Smooth muscle cell (in vitro differentiated cells): ENCODE data around the gene TNFRSF4. TPM values are rescaled to one million over a fixed set of nuclear protein-coding genes. Genes with fewer than 3 reads are reported as not detected.
"Not testable (repeated sequence)": the region's sequence is repeated elsewhere in the genome, so short reads cannot be mapped to it uniquely, and the experiment has no call there.

Source experiments
- DNase-seq: peaks from one replicate; lab custom pipeline; 2025; ENCODE audit not compliant: unreplicated experiment; lab: John Stamatoyannopoulos, UW
- H2AFZ ChIP-seq: fragments of 200-600 bp; sonication (generic); 2 replicates; pipeline ENCODE4 v1.6.0; 2016; ENCODE audit warnings: antibody characterized with exemption, low read depth, mild to moderate bottlenecking
- H3F3A ChIP-seq: fragments of 200-600 bp; sonication (generic); 2 replicates; pipeline ENCODE4 v1.6.0; 2017; ENCODE audit warnings: antibody characterized with exemption, low read depth
- H3K27ac ChIP-seq: fragments of 200-600 bp; sonication (generic); 2 replicates; pipeline ENCODE4 v1.5.1; 2016; ENCODE audit warnings: low read depth, mild to moderate bottlenecking
- H3K27me3 ChIP-seq: fragments of 200-600 bp; sonication (generic); 2 replicates; pipeline ENCODE4 v1.6.1; 2016; ENCODE audit warnings: low read depth, mild to moderate bottlenecking
- H3K36me3 ChIP-seq: fragments of 200-600 bp; sonication (generic); 2 replicates; pipeline ENCODE4 v1.5.1; 2016; ENCODE audit warnings: low read depth
- H3K4me1 ChIP-seq: fragments of 200-600 bp; sonication (generic); 2 replicates; pipeline ENCODE4 v1.5.1; 2016; ENCODE audit warnings: low read depth
- H3K4me2 ChIP-seq: fragments of 200-600 bp; sonication (generic); 2 replicates; pipeline ENCODE4 v1.6.0; 2016; ENCODE audit warnings: mild to moderate bottlenecking
- H3K4me3 ChIP-seq: fragments of 200-600 bp; sonication (generic); 2 replicates; pipeline ENCODE4 v1.5.1; 2016; ENCODE audit warnings: mild to moderate bottlenecking
- H3K79me2 ChIP-seq: fragments of 200-600 bp; sonication (generic); 2 replicates; pipeline ENCODE4 v1.6.0; 2016; ENCODE audit warnings: low read depth, mild to moderate bottlenecking
- H3K9ac ChIP-seq: fragments of 200-600 bp; sonication (generic); 2 replicates; pipeline ENCODE4 v1.6.0; 2016; ENCODE audit warnings: low read depth
- H3K9me3 ChIP-seq: fragments of 200-600 bp; sonication (generic); replicated peaks from 2 replicates; pipeline ENCODE4 v1.5.1; 2016; ENCODE audit warnings: low read depth
- H4K20me1 ChIP-seq: fragments of 200-600 bp; sonication (generic); 2 replicates; pipeline ENCODE4 v1.6.0; 2016; ENCODE audit warnings: low read depth
- WGBS: methylation state at CpG from one replicate; pipeline ENCODE4 v1.1.7; 2016; ENCODE audit warnings: low lambda C conversion rate; 5-methylcytosine and 5-hydroxymethylcytosine counted together
- polyA plus RNA-seq: library from polyadenylated mRNA; unstranded; fragments of >200 nt; fragmentation: Nextera tagmentation; extraction: Ambion mirVana; gene quantifications from 2 replicates; pipeline ENCODE4 v1.2.1, GENCODE V29; 2016
- total RNA-seq: library from RNA; depleted of rRNA; stranded (reverse); fragments of >200 nt; gene quantifications from 2 replicates; pipeline ENCODE4 v1.2.3, GENCODE V29; 2014
- TF ChIP-seq, protein P1 (sequence below): fragments of 200-600 bp; sonication (generic); IDR thresholded peaks from 2 replicates; pipeline ENCODE4 v1.5.1; 2017; ENCODE audit warnings: borderline replicate concordance, mild to moderate bottlenecking, antibody characterized with exemption; ENCODE audit not compliant: insufficient read depth, poor library complexity, severe bottlenecking

The TNFRSF4 gene
- total and polyA plus RNA-seq, 2 experiments from 2014 or later, result not detected

- no peak overlapping the region for H3K4me3 ChIP-seq
- H4K20me1 ChIP-seq, result no peaks in the 10 kb centered on the region
- H3K36me3 ChIP-seq, result no peaks in the 10 kb centered on the region
- no peak overlapping the region for H3K9ac ChIP-seq
- no peaks in the 10 kb centered on the region for H3K9me3 ChIP-seq
- no peak overlapping the region for H3K27ac ChIP-seq
- WGBS, result 88% methylated on average over 21 of the region's 21 CpGs
- no peak overlapping the region for H2AFZ ChIP-seq
- H3K27me3 ChIP-seq, result no peaks in the 10 kb centered on the region
- DNase-seq, result no peak
- no peak overlapping the region for H3K4me2 ChIP-seq
- peaks cover 3% of the 10 kb centered on the region for H3K4me1 ChIP-seq
- TF ChIP-seq, protein P1, sequence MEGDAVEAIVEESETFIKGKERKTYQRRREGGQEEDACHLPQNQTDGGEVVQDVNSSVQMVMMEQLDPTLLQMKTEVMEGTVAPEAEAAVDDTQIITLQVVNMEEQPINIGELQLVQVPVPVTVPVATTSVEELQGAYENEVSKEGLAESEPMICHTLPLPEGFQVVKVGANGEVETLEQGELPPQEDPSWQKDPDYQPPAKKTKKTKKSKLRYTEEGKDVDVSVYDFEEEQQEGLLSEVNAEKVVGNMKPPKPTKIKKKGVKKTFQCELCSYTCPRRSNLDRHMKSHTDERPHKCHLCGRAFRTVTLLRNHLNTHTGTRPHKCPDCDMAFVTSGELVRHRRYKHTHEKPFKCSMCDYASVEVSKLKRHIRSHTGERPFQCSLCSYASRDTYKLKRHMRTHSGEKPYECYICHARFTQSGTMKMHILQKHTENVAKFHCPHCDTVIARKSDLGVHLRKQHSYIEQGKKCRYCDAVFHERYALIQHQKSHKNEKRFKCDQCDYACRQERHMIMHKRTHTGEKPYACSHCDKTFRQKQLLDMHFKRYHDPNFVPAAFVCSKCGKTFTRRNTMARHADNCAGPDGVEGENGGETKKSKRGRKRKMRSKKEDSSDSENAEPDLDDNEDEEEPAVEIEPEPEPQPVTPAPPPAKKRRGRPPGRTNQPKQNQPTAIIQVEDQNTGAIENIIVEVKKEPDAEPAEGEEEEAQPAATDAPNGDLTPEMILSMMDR, result no peak
- no peaks in the 10 kb centered on the region for H3F3A ChIP-seq
- no peaks in the 10 kb centered on the region for H3K79me2 ChIP-seq
Observed at GRCh38 chr1:1177452-1178206, 36.3 kb downstream of the TNFRSF4 start.

DNA sequence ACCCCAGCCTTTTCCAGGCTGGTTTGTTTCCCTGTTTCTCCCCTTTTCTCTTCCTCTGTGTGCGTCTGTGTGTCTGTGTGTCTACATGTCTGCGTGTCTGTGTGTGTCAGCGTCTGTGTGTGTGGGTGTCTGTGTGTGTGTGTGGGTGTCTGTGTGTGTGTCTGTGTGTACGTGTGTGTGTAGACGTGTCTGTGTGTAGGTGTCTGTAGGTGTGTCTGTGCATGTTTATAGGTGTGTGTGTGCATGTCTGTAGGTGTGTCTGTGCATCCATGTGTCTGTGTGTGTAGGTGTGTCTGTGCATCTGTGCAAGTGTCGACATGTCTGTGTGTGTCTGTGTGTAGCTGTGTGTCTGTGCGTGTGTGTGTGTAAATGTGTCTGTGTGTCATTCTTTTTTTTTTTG is 37.0 kb downstream of the TNFRSF4 start:
- Histone ChIP-seq H3K4me1 (peaks cover 3% of the 10 kb centered on the region), H3K27ac (no peak overlapping the region), H3K79me2 (no peaks in the 10 kb centered on the region), H2AFZ (no peak overlapping the region), H3K9me3 (no peaks in the 10 kb centered on the region), H3K4me3 (no peak overlapping the region), H3F3A (no peaks in the 10 kb centered on the region), H4K20me1 (no peaks in the 10 kb centered on the region), H3K9ac (no peak overlapping the region), H3K27me3 (no peaks in the 10 kb centered on the region), H3K36me3 (no peaks in the 10 kb centered on the region), H3K4me2 (no peak overlapping the region)
- TF ChIP-seq, protein P1, result no peak
- no peak for DNase-seq
- 89% methylated on average over 7 of the region's 7 CpGs for WGBS

DNA sequence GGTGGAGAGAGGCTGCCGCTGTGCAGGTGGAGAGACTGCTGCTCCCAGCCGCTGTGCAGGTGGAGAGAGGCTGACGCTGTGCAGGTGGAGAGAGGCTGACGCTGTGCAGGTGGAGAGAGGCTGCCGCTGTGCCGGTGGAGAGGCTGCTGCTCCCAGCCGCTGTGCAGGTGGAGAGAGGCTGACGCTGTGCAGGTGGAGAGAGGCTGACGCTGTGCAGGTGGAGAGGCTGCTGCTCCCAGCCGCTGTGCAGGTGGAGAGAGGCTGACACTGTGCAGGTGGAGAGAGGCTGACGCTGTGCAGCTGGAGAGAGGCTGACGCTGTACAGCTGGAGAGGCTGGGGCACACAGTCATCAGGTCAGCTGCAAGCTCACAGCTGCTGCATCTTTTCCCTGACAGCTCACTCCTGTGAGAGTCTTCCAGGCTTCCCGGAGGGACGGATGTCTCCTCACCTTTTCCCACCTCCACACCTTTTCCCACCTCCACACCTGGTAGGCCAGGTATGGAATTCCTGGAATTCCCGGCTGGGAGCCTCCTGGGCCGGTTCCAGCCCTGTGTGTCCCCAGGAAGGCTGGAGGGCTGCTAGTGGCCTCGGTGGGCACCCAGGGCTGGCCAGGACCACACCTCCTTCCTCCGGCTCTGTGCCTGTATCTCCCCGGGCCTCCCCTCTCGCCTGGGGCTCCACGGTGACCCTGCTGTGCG is 37.7 kb downstream of the TNFRSF4 start:
- H3K27me3 ChIP-seq, H3K79me2 ChIP-seq, H4K20me1 ChIP-seq, H3K36me3 ChIP-seq, DNase-seq, H3K27ac ChIP-seq, H3K9me3 ChIP-seq, H3K4me2 ChIP-seq, H3F3A ChIP-seq, H2AFZ ChIP-seq, H3K4me3 ChIP-seq, H3K4me1 ChIP-seq, H3K9ac ChIP-seq: not testable (repeated sequence)
- whole genome bisulfite sequencing, result 55% methylated on average over 21 of the region's 22 CpGs

DNA sequence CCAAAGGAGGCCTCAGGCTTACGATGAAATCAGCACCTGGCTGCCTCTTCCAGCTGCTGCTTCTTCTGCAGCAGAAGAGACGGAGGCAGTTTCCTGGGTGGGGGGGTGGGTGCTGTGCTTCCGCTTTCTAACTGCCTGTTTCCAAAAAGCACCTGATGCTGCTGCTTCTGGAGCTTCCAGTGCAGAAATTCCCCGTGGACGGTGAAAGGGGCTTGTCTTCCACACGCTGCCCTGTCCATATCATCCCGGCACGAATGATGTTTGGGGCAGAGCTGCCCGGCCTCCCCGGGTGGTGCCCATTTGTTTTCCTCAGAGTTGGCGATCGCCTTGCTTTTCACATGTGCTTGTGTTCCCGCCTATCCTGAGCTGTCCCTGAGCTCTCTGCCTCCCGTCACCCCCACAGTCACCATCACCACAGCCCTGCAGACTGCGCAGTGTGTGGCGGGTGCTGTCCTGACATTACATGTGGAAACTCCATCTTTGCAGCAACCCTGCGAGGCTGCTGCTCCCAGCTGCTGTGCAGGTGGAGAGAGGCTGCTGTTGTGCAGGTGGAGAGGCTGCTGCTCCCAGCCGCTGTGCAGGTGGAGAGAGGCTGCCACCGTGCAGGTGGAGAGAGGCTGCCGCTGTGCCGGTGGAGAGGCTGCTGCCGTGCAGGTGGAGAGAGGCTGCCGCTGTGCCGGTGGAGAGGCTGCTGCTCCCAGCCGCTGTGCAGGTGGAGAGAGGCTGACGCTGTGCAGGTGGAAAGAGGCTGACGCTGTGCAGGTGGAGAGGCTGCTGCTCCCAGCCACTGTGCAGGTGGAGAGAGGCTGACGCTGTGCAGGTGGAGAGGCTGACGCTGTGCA is 38.5 kb downstream of the TNFRSF4 start:
- no peaks in the 10 kb centered on the region for H3F3A ChIP-seq
- H3K9me3 ChIP-seq, result no peaks in the 10 kb centered on the region
- DNase-seq, result no peak
- 87% methylated on average over 27 of the region's 29 CpGs for WGBS
- H3K27ac ChIP-seq, result no peak overlapping the region
- H3K36me3 ChIP-seq, result no peaks in the 10 kb centered on the region
- H3K79me2 ChIP-seq, result no peaks in the 10 kb centered on the region
- no peak overlapping the region for H3K4me3 ChIP-seq
- no peak overlapping the region for H3K9ac ChIP-seq
- H3K4me2 ChIP-seq, result no peak overlapping the region
- no peaks in the 10 kb centered on the region for H4K20me1 ChIP-seq
- peaks cover 3% of the 10 kb centered on the region for H3K4me1 ChIP-seq
- TF ChIP-seq, protein P1, result no peak
- H2AFZ ChIP-seq, result no peak overlapping the region
- H3K27me3 ChIP-seq, result no peaks in the 10 kb centered on the region
